Skeletal muscle tissue (tissue), 4 donors: ENCODE measurements around the gene LIME1. TPM values are rescaled to one million over a fixed set of nuclear protein-coding genes. Genes with fewer than 3 reads are reported as not detected.
A peak's percentile ranks its signal among the peaks of the same experiment; 100 is the strongest.

Source experiments
- H3K27ac ChIP-seq: one replicate; pipeline ENCODE4 v1.7.0; 2013; ENCODE audit warnings: mild to moderate bottlenecking, low read depth, low read length, inconsistent platforms
- H3K27me3 ChIP-seq, 3 donors: one replicate each; pipeline ENCODE4 v1.7.0; 2013; ENCODE audit warnings: low read length in 3 of 3; ENCODE audit not compliant: control insufficient read depth in 3 of 3, insufficient read depth in 3 of 3
- H3K36me3 ChIP-seq, 3 donors: one replicate each; pipeline ENCODE4 v1.7.0; 2013; ENCODE audit warnings: low read length in 3 of 3; ENCODE audit not compliant: control insufficient read depth in 3 of 3, insufficient read depth in 3 of 3
- H3K4me1 ChIP-seq, 3 donors: one replicate each; pipeline ENCODE4 v1.7.0; 2013; ENCODE audit warnings: low read length in 3 of 3, mild to moderate bottlenecking in 3 of 3; ENCODE audit not compliant: control insufficient read depth in 3 of 3, insufficient read depth in 3 of 3
- H3K4me3 ChIP-seq, 3 donors: one replicate each; pipeline ENCODE4 v1.7.0; 2013; ENCODE audit warnings: low read length in 3 of 3
- H3K9ac ChIP-seq, 3 donors: one replicate each; pipeline ENCODE4 v1.7.0; 2013; ENCODE audit warnings: low read length in 3 of 3, mild to moderate bottlenecking in 3 of 3, moderate library complexity in 2 of 3, low read depth in 1 of 3
- H3K9me3 ChIP-seq, 3 donors: one replicate each; pipeline ENCODE4 v1.7.0; 2013; ENCODE audit warnings: low read length in 3 of 3; ENCODE audit not compliant: control insufficient read depth in 3 of 3
- total RNA-seq: library from RNA; depleted of rRNA; stranded (reverse); fragments of >200 nt; gene quantifications from one replicate; pipeline ENCODE4 v1.2.3, GENCODE V29; 2014
- donor health status: Osteomylitis.

LIME1 gene
- total RNA-seq, 1 donor from 2014 or later = 0.52 TPM

DNA sequence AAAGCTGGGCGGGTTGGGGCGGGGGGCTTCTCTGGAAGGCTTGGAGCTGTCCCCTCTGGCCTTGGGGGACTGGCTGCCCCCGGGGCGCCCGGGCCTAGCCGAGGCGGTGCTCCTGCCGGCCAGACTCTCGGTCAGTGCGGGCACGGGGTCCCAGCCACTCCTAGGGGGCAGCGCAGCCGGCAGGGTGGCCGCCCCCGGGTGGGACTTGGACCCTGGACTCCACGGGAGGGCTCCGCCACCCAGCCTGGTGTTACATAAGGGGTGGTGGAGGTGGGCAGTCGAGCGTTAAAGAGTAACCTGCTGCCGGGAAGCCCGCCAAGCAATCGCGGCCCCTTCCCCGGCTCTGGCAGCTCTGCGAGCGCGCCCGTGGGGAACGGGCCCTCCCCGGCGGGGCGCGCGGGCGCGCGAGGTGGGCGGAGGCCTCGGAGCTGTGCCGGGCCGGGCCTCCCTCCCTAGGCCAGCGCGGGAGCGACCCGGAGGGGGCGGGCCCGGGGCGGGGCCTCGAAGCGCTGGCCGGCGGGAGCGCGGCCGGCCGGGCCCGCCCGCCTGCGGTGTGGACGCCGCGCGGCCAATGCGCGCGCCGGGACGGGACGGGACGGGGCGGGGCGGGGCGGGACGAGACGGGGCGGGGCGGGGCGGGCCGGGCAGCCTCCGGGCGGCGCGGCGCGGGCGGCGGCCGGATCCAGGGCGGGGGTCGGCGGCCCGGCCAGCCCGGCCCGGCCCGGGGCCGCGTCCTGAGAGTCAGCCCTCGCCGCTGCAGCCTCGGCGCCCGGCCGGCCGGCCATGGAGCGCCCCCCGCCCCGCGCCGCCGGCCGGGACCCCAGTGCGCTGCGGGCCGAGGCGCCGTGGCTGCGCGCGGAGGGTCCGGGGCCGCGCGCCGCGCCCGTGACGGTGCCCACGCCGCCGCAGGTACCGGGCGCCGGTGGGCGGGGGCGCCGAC lies 2.9 kb downstream of the LIME1 start, which contains the start of gene SLC2A4RG:
TSS of gene SLC2A4RG (plus strand) at position 647 of the 940 bp plus-strand sequence. CDS start at position 784, 137 bp downstream.
- no peaks in the 10 kb centered on the region for H3K27me3 ChIP-seq
- no peaks in the 10 kb centered on the region for H3K9me3 ChIP-seq
- peak within 1 kb of the TSS; percentile 71 to 77 (median 77) for H3K4me3 ChIP-seq
- H3K27ac ChIP-seq = peak within 1 kb of the TSS; percentile 97
- H3K9ac ChIP-seq = peak within 1 kb of the TSS; percentile 74 to 94 (median 94)
- H3K36me3 ChIP-seq = peaks cover 18 to 26% (median 18%) of the 10 kb centered on the region in 3 donors
- peaks cover 25 to 28% (median 27%) of the 10 kb centered on the region in 3 donors for H3K4me1 ChIP-seq

DNA sequence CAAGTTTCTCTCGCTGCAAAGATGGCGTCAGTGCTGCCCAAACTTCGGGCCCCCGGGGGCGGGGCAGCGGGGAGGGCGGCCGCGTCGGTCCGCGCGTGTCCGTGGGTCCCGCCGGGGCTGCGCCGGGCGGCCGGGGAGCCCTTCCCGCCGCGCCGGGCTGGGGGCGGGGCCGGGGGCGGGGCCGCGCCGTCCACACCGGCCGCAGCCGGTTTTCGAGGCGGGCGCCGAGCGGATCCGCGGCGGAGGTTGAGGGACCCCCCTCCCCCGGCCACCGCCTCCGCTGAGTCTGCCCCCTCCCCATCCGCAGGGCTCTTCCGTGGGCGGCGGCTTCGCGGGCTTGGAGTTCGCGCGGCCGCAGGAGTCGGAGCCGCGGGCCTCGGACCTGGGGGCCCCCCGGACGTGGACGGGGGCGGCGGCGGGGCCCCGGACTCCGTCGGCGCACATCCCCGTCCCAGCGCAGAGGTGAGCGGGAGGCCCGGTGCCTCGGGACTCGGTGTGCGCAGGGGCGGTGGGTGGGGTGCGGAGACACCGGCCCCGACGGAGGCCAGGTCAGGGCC lies 3.7 kb downstream of the LIME1 start:
- Histone ChIP-seq H3K27ac (peak overlapping the region; percentile 86), H3K4me3 (peak overlapping the region; percentile 71 to 77 (median 74)), H3K4me1 (peaks cover 25 to 28% (median 27%) of the 10 kb centered on the region in 3 donors), H3K27me3 (no peaks in the 10 kb centered on the region), H3K36me3 (peaks cover 12 to 22% (median 13%) of the 10 kb centered on the region in 3 donors), H3K9ac (peak overlapping the region; percentile 62 to 94 (median 74)), H3K9me3 (no peaks in the 10 kb centered on the region)

GRCh38 chr20:63740627-63741353 lies 4.3 kb downstream of the LIME1 start:
- Histone ChIP-seq H3K27me3 (no peaks in the 10 kb centered on the region), H3K27ac (peak overlapping the region; percentile 86), H3K9me3 (no peaks in the 10 kb centered on the region), H3K4me1 (peaks cover 25 to 28% (median 27%) of the 10 kb centered on the region in 3 donors), H3K36me3 (peaks cover 8 to 16% (median 9%) of the 10 kb centered on the region in 3 donors), H3K4me3 (peak overlapping the region; percentile 71 to 77 (median 74)), H3K9ac (peak overlapping the region; percentile 76 to 94 (median 86))

GRCh38 chr20:63741354-63741675 lies 4.9 kb downstream of the LIME1 start:
- H3K4me3 ChIP-seq = peak overlapping the region; percentile 71 to 77 (median 74)
- peaks cover 8 to 13% (median 9%) of the 10 kb centered on the region in 3 donors for H3K36me3 ChIP-seq
- peaks cover 25 to 28% (median 27%) of the 10 kb centered on the region in 3 donors for H3K4me1 ChIP-seq
- peak overlapping the region; percentile 86 for H3K27ac ChIP-seq
- H3K9me3 ChIP-seq = no peaks in the 10 kb centered on the region
- H3K9ac ChIP-seq = peak overlapping the region; percentile 76 to 94 (median 86)
- H3K27me3 ChIP-seq = no peaks in the 10 kb centered on the region

GRCh38 chr20:63741676-63742380 lies 5.4 kb downstream of the LIME1 start:
- peak overlapping the region; percentile 86 for H3K27ac ChIP-seq
- H3K9me3 ChIP-seq = no peaks in the 10 kb centered on the region
- no peaks in the 10 kb centered on the region for H3K27me3 ChIP-seq
- peak overlapping the region; percentile 71 to 77 (median 74) for H3K4me3 ChIP-seq
- H3K36me3 ChIP-seq = peaks cover 8 to 13% (median 9%) of the 10 kb centered on the region in 3 donors
- H3K9ac ChIP-seq = peak overlapping the region; percentile 76 to 94 (median 86)
- H3K4me1 ChIP-seq = peaks cover 25 to 28% (median 27%) of the 10 kb centered on the region in 3 donors

- Histone ChIP-seq H3K4me1 (peaks cover 25 to 27% (median 26%) of the 10 kb centered on the region in 3 donors), H3K27ac (no peak overlapping the region), H3K36me3 (peaks cover 8 to 13% (median 9%) of the 10 kb centered on the region in 3 donors), H3K4me3 (no peak overlapping the region), H3K9ac (no peak overlapping the region), H3K9me3 (no peaks in the 10 kb centered on the region), H3K27me3 (no peaks in the 10 kb centered on the region)
These were observed 6.0 kb downstream of the LIME1 start for GRCh38 chr20:63742381-63743024.

DNA sequence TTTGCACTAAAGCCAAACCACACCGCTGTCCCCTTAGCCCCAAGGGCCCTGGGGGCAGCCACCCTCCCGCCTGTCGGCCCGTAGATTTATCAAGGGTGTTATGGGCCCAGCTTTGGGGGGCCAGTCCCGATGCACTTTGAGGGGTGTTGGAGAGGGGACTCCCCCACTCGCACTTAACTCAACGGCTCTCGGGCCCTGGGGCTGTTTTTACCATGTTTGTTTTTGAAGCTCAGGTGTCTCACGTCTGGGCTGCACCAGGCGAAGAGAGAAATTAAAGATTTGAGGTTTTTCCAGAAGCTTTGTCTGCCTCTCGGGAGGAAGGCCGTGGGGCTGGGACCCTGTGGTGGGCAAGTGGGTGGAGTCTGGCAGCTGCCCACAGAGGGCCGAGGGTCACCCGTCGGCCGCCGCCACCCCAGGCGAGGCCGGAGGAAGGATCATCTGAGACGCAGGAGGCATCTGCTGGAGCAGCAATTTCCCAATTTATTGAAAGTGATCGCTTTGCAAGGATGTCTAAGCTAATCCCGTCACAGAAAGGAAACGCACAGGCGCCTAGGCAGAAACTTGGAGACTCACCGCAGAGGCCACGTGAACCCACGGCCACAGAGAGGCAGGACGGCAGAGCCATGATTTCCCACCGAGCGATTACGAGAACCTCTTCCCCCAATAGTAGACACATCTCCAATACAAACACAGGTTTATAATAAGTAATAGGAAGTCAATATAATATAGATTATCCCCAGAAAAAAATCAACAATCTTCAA lies 6.9 kb downstream of the LIME1 start:
- H3K27me3 ChIP-seq = no peaks in the 10 kb centered on the region
- H3K36me3 ChIP-seq = peaks cover 8 to 13% (median 9%) of the 10 kb centered on the region in 3 donors
- no peak overlapping the region for H3K27ac ChIP-seq
- no peak overlapping the region for H3K4me3 ChIP-seq
- H3K9ac ChIP-seq = no peak overlapping the region
- no peaks in the 10 kb centered on the region for H3K9me3 ChIP-seq
- peaks cover 21 to 22% (median 22%) of the 10 kb centered on the region in 3 donors for H3K4me1 ChIP-seq

GRCh38 chr20:63744158-63744557 lies 7.7 kb downstream of the LIME1 start:
- Histone ChIP-seq H3K9ac (no peak overlapping the region), H3K4me1 (peaks cover 16 to 19% (median 18%) of the 10 kb centered on the region in 3 donors), H3K27ac (no peak overlapping the region), H3K9me3 (no peaks in the 10 kb centered on the region), H3K36me3 (peaks cover 8 to 13% (median 9%) of the 10 kb centered on the region in 3 donors), H3K4me3 (no peak overlapping the region), H3K27me3 (no peaks in the 10 kb centered on the region)
